GM12892 (cell line): ENCODE results near the gene FCN1.

Experiments
- POLR2A ChIP-seq: IDR thresholded peaks from 2 replicates; pipeline ENCODE4 v1.6.1; 2011; ENCODE audit warnings: low read depth, low read length, control low read depth
- POLR2AphosphoS5 ChIP-seq: IDR thresholded peaks from 2 replicates; pipeline ENCODE4 v1.6.1; 2011; ENCODE audit warnings: low read depth, low read length, control low read depth
- TAF1 ChIP-seq: IDR thresholded peaks from 2 replicates; pipeline ENCODE4 v1.6.1; 2011; ENCODE audit warnings: low read depth, mild to moderate bottlenecking, control low read depth, low read length, borderline replicate concordance

GRCh38 chr9:134867917-134868750 lies 49.6 kb downstream of the FCN1 start:
- TF ChIP-seq TAF1 (no peak), POLR2AphosphoS5 (no peak), POLR2A (no peak)
